ENCODE data around the gene FNIP2.
"Not testable (repeated sequence)": the region's sequence is repeated elsewhere in the genome, so short reads cannot be mapped to it uniquely, and the experiment has no call there.

Gene FNIP2

GRCh38 chr4:158912390-158912789, 143.6 kb downstream of the FNIP2 start:
- no peak for DNase-seq (ENCODE audit: low spot score)

GRCh38 chr4:158912806-158913205, 144.0 kb downstream of the FNIP2 start:
- no peak for DNase-seq (ENCODE audit: low spot score)

GRCh38 chr4:158913766-158914165, 144.9 kb downstream of the FNIP2 start:
- DNase-seq (ENCODE audit: low spot score), result no peak

GRCh38 chr4:158914218-158914617, 145.4 kb downstream of the FNIP2 start:
- no peak for DNase-seq (ENCODE audit: low spot score)

- no peak for DNase-seq (ENCODE audit: low spot score)
These were observed 146.9 kb downstream of the FNIP2 start for GRCh38 chr4:158915683-158916241.

GRCh38 chr4:158920452-158920996, 151.7 kb downstream of the FNIP2 start:
- DNase-seq (ENCODE audit: low spot score), result not testable (repeated sequence)

- DNase-seq (ENCODE audit: low spot score), result not testable (repeated sequence)
These were observed 158.9 kb downstream of the FNIP2 start for GRCh38 chr4:158927774-158928173.

GRCh38 chr4:158929939-158930638, 161.3 kb downstream of the FNIP2 start:
- no peak for DNase-seq (ENCODE audit: low spot score)

GRCh38 chr4:158930639-158930972, 161.8 kb downstream of the FNIP2 start:
- no peak for DNase-seq (ENCODE audit: low spot score)

- DNase-seq (ENCODE audit: low spot score), result no peak
These were observed 164.4 kb downstream of the FNIP2 start for GRCh38 chr4:158933236-158933635.

- DNase-seq (ENCODE audit: low spot score), result no peak
These were observed 166.3 kb downstream of the FNIP2 start for GRCh38 chr4:158934996-158935669.

GRCh38 chr4:158936238-158936637, 167.4 kb downstream of the FNIP2 start:
- no peak for DNase-seq (ENCODE audit: low spot score)

GRCh38 chr4:158938220-158939044, 169.6 kb downstream of the FNIP2 start:
- DNase-seq (ENCODE audit: low spot score), result no peak

GRCh38 chr4:158940271-158940670, 171.4 kb downstream of the FNIP2 start:
- no peak for DNase-seq (ENCODE audit: low spot score)

- DNase-seq (ENCODE audit: low spot score), result no peak
These were observed 172.5 kb downstream of the FNIP2 start for GRCh38 chr4:158941321-158941720.

- DNase-seq (ENCODE audit: low spot score), result no peak
These were observed 173.1 kb downstream of the FNIP2 start for GRCh38 chr4:158941895-158942294.

- no peak for DNase-seq (ENCODE audit: low spot score)
These were observed 176.8 kb downstream of the FNIP2 start for GRCh38 chr4:158945529-158946108.

- no peak for DNase-seq (ENCODE audit: low spot score)
These were observed 178.0 kb downstream of the FNIP2 start for GRCh38 chr4:158946825-158947224.

- DNase-seq (ENCODE audit: low spot score), result no peak
These were observed 179.2 kb downstream of the FNIP2 start for GRCh38 chr4:158948071-158948470.

- DNase-seq (ENCODE audit: low spot score), result no peak
These were observed 180.3 kb downstream of the FNIP2 start for GRCh38 chr4:158949099-158949498.

GRCh38 chr4:158952221-158952774, 183.5 kb downstream of the FNIP2 start:
- DNase-seq (ENCODE audit: low spot score), result not testable (repeated sequence)
